ENCODE measurements around the gene RNF144A.
A peak's percentile ranks its signal among the peaks of the same experiment; 100 is the strongest.

RNF144A gene

DNA sequence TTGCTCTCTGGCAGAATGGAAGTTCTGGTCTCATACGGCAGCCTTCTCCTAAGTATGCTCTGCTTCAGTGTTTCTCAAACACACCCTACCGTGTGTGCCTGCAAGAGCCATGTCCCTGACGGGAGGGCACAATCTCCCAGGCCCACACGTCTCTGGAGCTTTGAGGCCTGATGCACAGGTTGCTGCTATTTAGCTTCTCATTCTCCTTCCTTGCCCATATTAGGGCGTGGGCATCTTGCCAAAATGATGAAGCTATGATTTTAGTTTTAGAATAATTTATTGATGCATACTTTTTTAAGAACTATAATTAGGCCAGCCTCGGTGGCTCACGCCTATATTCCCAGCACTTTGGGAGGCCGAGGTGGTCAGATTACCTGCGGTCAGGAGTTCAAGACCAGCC lies 107.9 kb downstream of the RNF144A start:
- no peak for DNase-seq

DNA sequence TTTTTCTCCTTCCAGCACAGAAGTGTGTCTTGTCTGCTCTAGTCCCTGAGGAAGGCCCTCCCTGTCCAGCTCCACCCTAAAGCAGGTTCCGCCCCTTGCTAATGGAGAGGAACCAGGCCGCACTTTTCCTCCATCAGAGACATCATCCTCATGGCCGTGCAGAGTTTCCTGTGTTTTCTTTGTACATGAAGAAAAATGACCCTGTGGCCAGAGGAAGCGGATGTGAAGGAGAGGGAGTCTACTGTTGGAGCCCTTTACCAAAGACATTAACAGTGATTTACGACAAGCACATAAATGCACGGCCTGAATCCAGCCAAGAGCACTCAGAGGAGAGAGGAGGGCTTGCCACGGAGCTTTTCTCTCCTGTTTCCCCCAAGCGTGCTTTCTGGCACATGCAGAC lies 109.5 kb downstream of the RNF144A start:
- DNase-seq = no peak

DNA sequence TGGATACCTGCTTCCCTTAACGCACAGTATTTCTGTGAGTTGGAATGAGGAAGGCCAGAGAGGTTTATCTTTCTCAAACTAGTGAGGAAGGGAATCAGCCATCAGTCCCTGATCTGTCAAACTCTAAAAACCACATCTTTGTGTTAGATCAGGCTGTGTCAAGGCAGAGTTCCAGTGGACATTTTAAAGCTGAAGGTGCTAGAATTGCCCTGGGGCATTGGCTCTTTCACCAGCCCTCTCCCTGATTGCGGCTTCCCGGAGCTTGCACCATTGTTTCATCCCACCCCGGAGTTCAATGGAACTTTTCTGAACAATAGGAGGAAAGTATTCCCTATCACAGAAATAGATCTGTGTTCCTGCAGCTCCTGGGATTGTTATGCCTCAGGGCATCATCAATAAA lies 110.2 kb downstream of the RNF144A start:
- DNase-seq = no peak

DNA sequence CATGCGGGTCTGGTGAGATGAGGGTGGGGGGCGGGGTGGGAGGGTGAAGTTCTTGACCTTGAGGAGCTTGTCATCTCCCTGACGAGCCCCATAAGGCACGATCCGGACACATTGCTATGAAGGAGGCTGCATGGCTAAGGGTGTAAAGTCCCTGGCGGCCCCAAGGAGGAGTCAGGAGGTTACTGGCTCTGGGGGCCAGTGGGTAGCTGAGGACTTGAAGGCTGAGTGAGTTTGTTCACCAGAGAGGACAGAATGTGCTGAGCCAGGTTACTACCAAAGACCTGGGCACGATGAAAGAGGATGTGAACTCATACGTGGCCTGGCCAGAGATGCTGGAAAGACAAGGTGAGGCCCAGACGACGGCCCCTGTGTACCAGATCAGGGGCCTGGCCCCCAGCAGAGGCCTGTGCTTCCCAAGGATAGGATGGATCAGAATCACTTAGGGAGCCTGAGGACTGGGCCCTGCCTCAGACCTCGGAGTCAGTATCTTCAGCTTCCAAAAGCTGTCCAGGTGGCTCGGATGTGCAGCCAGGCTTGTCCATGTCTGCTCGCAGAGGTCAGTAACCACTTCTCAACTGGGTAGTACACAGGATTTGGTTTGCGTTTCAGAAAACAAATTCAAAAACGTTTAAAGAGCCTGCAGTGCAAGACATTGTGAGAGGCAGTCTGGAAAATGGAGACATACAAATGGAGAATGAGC lies 110.9 kb downstream of the RNF144A start:
- no peak for DNase-seq

DNA sequence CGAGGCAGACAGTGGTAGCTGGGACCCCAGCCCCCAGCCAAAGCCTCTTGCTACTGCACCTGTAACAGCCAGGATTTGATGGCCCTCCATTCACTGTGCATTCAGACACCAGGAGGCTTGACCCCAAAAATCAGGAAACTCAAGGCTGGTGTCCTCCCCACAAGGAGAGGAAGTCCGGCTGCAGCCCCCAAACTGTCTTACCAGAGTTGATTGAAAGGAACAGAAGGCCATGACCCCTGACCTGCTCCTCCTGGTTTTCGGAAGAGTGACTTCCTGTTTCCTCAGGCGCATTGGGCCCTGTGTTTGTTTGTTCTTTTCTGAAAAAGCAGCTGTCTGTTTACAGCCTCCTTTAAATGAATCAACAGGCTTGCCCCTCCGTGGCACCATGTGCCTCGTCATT lies 111.6 kb downstream of the RNF144A start:
- no peak for DNase-seq

DNA sequence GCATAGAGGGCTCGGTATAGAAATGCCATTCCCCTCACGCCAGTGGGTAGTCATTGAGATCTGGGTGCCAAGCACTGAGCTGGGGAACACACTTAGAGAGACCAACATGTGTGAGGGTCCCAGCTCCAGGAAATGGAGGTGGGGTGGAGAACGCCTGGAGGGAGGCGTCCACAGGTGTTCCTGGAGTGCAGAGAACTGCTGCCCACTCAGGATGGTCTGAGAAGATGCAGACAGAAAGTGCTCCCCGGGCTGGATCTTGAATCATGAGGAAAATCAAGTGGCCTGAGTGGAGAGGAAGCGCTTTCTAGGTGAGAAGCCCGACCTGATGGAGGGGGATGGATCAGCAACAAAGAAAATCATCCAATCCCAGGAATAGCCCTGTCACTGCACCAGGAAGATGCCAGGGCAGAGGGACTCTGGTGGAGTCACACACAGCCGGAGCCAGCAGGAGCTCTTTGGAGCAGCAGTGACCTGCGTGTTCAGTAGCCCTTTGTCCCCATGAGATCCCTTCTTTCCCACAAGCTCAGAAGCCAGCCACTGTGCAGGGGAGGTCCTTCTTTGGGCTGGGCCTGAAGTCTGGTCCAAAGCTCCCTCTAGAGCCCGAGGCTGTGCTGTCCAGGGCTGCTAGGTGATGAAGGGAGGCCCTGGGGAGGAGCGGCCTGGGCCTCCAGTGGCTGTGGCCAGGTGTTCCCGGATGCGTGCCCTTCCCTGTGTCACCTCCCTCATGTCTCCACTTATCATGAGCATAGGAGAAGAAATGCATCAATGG lies 112.3 kb downstream of the RNF144A start:
- DNase-seq = no peak

DNA sequence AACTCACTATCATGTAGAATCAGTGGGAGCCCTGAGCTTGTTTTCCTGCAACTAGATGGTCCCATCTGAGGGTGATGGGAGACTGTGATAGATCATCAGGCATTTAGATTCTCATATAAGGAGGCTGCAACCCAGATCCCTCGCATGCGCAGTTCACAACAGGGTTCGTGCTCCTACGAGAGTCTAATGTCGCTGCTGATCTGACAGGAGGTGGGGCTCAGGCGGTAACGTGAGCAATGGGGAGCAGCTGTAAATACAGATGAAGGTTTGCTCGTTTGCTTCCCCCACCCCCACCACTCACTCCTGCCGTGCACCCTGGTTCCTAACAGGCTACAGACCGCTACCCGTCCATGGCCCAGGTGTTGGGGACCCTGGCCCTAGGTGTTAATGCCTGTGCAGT lies 113.6 kb downstream of the RNF144A start:
- no peak for DNase-seq

DNA sequence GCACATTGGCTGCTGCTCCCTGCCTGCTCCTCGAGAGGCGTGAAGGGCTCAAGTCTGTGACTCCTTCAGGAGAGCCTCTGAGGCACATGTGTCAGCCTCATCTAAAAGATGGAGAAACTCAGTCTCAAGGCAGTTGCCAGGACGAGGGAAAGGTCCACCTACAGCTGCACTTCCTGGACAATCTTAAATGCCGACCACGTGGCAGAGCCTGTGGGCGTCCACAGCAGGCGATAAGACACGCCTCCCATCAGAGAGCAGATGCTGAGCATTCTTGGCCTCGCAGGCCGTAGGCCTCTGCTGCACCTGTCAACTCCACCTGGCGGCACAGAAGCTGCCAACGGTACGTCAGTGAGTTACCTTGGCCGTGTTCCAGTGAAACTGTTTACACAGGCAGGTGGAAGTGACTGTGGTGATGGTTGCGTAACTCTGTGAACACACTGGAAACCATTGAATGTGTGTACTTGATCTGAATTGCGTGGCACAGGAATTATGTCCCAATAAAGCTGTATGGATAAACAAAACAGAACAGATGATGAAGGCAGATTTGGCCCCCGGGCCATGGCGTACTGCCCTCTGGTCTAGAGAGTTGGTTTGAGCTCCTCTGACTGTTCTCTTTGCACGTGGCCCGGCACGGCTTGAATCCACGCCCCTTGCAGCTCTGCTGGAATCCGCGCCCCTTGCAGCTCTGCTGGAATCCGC lies 114.5 kb downstream of the RNF144A start:
- DNase-seq = peak; percentile 33

DNA sequence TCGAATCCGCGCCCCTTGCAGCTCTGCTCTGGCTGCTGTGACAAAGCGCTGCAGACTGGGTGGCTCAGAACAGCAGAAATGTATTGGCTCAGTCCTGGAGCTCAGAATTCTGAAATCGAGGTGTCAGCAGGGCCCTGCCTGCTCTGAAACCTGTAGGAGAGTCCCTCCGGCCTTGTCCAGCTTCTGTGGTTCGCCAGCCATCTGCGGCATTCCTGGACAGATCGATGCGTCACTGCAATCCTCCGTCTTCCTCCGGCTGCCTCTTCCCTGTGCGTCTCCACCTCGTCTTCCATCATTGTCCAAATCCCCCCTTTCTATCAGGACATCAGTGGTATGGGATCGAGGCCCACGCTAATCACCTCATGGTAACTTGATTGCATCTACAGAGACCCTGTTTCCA lies 115.2 kb downstream of the RNF144A start:
- DNase-seq = no peak

DNA sequence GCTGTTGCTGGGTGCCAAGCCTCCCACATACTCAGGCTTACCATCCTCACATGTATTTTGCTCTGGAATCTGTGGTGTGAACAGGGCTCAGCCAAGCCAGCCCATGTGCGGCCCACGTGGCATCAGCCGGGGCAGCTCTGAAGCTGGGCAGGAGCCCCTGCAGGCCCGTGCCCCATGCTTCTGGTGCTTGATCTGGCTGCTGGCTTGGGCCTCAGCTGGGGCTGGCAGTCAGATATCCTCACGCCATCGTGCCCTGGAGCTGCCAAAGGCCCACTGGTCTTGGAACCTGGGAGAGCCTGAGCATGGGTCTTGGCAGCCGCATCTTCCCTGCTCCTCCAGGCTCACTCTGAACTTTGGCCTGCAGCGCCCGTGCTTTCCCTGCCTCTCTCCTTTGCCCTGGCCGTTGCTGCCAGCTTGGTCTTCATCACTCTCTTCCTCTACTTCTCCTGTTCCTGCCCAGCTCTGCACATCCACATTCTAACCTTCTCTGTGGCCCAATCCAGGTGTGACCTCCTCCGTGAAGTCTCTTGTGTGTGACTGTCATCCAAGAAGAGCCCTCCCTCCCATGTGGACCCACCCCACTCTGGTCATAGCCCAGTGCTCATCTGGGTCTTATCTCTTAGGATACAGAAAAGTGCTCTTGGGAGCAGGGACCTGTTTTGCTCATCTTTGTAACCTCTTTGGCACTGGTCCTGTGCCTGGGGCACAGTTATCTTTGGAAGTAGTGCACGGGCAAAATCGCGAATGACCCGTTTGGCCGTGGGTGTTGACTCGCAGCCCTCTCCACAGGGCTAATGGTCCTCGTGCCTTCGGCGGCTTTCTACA lies 116.1 kb downstream of the RNF144A start:
- no peak for DNase-seq

DNA sequence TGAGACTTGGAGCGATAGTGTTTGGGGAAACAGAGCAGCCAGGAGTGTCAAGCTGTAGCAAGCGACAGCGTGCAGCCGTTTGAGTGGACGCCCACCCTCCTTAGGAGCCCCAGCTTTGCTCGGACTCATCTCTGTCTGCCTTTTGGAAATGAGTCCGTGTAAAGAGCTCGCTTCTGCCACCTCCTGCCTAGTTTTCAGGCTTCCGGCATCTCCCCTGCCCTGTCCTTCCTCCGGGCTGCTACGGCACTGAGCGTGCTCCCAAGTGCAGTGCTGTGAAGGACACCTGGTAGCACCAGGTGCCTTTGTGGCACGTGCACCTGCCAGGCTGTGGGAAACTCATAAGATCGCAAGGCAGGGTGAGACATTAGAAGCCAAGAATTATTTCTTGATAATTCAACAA lies 117.1 kb downstream of the RNF144A start:
- DNase-seq = no peak

DNA sequence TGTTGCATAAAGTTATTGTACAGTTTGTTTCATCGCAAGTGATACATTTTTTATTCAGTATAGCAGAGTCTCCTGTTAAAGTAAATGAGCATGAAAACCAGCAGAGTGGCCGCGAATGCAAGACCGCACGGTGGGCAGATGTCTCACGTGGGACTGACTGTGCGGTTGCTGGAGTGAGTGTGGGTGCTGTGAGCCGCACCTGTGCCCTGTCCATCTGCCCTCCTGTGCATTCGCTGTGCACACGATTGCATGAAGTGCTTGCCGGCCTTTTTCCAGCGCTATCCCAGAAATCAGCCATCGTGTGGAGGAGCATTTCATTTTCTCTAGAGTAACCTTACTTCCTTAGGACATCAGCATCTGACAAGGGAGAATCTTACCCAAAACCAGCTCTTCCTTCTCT lies 118.7 kb downstream of the RNF144A start:
- DNase-seq = no peak

DNA sequence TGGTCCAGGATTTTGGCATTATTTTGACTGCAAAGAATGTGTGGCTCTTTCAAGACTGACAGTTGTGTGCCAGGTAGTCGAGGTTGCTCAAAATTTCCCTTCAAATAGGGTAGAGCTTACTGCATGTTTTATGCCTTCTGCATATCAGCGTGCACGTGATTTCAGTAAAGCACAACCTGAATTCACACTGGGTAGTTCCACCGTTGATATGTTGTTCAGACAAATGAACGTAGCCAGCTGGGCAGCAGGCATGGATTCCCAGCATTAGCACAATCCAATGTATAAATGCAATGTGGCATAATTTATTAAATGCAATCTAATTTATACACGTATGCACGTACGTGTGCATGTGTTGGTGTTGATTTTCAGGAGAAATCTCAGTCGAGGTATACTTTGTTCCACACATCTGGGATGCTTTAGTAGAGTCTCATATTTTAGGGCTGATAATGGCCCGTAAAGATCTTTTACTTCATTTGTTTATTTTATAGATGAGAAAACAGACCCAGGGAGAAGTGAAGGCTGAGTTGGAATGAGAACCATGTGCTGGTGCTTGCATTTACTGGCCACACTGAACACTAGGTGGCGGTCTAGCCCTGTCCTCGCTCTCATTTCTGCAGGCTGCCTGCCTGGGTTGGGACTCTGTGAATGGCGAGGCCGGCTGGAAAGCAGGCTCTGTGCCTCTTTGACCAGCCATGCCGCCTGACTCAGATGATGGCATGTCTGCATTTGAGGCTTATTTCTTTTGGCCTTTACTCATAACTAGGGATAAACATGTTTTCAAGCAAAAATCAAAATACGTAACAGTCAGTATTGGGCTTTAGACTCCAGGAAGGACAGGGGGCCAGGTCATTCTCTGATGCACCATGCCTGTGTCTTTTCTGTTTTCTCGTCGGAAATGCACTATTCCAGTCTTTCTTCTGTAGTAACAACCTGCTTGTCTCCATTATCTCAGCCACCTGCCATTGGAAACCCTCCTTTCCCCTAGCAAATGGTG lies 120.4 kb downstream of the RNF144A start:
- peak; percentile 49 for DNase-seq

DNA sequence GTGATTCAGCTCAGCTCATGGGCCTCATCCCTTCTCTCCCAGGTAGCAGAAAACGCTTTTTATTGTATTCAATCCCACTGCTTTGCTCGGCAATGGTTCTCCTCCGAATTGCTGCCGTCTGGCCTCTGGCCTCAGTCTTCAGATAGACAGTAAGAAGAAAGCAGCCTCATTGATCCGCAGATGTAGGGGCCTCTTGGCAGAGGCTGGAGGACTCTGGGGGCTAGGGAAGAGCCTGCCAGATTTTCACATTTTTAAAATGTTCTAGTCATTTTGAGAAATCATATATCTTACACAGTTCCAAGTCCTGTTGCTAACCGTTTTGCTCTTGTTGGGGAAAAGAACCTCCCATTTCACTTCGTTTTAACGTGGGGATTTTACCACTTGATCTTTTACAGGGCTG lies 123.3 kb downstream of the RNF144A start:
- no peak for DNase-seq

DNA sequence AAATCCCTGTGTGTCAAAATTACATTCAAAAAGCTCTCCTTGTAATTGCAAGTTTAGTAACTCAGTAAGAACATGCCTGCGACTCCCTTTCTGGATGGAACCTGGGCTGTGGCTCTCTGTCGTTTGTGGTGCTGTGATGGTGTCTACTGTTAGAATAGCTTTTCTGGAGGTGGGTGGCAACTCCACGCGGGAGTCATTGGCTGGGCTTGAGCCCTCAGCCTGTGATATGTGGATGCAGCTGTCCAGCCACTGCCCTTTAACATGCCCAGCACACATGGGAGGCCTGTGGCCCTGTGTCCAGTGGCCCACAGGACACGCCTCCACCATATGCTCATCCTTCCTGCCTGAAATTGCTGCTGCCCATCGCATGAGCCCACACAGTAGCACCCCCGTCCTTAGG lies 124.2 kb downstream of the RNF144A start:
- no peak for DNase-seq

DNA sequence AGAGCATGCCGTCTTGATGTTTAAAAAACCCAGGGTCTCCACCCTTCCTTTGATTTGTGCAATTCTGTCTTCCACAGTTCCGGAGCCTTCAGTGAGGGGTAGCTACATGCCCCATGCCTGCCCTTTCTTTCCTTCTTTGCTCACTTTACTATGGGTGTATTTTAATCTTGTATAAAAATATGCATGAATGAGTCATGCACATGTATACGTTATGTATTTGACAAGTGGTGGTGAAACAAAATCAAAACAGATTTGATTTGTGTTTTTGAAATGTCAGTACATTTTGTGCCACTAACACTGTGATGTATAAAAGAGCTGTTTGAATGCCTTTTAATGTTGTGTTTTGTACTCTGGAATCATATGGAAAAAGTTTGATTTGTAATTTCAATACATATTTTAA lies 126.5 kb downstream of the RNF144A start:
- DNase-seq = no peak

DNA sequence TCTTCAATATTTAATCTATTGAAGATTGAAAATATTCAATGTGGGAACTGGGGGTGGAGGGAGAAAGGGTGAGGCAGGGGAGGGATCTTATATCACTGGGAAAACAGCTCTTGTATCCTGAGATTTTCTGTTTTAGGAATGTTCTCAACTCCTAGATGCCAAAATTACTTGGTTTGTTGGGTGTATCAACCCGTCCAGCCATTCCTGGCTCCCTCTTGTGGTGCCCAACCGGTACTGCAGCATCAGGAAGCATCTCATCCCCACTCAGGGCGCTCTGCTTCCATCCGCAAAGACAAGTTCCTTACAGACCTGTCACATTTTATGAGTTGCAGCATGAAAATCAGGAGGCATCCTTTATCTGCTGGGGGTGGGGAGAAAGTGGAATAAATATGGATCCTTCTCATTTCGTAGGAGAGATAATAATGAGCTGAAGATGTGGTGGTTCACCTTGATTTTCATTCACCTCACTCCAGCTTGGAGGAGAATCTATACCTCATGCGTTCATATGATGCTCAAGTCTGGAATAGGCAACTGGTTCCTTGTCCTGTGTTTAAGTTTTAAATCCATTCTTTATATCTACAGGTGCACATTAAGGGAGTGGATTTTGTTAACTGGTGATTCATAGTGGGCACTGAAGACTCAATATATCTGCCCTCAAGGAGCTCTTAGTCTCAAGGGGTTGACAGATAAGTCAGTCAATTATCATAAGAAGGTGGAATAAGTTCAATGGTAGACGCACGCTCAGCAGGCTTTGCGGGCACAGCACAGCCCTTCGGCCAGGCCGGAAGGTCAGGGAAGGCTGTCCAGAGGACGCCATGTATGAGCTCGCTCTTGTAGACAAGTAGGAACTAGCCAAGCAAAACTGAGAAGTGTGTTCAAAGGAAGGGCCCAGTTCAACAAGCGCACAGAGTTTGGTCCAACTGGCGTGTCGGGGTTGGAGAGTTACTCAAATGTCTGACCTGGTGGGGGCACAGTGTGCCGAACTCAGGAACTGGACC lies 127.3 kb downstream of the RNF144A start:
- peak; percentile 65 for DNase-seq

DNA sequence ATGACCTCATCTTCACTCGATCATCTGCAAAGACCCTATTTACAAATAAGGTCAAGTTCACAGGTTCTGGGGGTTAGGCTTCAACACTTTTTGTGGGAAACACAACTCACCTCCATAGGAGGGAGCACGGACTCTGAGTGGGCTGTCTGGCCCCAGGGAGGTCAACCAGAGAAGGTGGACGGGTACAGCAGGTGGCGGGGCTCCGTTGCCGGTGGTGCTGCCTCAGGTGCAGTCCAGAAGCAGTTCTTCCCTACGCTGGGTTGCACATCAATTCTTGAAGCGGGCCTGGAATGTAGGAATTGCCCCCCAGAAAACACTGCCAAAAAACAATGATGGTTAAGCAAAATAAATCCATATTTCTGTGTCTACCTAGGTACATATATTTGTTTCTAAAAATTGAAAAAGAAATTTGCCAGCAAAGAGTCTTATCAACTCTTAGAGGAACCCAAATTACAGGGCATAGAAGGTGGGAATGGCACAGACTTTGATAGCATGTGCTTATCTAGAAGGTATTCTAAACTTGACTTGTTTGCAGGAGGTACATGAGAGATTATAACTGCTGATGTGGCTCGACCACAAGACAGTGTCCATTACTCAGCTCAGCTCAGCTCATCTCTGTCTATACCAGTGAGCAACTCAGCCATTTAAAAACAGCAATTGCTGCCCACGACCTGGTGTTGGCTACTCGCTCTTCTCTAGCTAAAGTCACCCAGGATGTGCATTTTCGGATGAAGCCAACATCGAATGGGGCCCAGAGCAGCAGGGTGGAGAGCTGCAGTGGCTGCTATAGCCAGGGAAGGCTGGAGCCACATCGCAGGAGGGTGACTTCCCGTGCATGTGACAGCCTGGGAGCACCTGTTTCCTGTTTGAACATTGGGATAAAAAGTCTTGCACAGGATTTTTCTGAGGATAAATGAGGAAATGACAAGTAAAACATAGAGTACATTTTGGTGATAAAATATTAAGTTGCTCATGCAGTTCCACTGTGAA lies 128.7 kb downstream of the RNF144A start:
- DNase-seq = no peak

DNA sequence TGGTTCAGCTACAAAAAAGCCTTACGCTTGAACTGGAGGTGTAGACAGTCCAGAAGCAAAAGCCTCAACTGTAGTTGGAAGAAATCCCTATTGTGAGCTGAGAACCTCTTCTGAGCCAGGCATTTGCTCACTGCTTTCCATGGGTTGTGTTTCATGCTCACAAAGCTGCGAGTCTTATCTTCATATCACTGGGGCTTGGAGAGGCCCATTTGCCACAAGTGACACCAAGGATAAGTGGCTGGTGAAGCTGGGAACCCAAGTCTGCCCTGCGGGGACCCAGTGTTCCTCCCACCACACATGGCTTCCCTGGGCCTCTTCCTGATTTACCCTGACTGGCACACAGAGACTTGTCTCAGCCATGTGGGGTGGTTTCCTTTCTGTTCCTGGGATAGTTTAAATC lies 130.4 kb downstream of the RNF144A start:
- DNase-seq = no peak
